NCI-H146 (cell line): ENCODE data around the gene PKD1L1.
"Not testable (repeated sequence)": the region's sequence is repeated elsewhere in the genome, so short reads cannot be mapped to it uniquely, and the experiment has no call there.

Experiments
- DNase-seq: peaks from one replicate; lab custom pipeline; 2025; lab: John Stamatoyannopoulos, UW

The PKD1L1 gene

DNA sequence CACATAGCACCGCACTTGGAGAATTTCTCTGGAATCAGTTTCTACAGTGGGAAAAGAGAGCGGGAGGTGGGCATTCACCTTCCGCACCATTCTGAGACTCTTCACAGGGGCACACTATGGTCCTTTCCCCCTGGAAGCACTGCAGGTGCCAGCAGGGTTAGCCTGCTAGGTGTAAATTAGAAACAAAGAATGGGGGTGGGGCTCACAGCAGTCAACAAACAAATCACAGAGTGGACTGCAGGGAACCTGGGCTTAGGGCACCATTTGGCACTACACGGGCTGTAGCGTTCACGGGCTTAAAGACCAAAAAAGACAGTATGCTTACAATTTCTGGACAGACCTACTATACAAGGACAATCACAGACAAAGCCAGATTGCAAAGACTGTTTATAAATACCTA lies 8.0 kb upstream of the PKD1L1 start:
- DNase-seq, result no peak

DNA sequence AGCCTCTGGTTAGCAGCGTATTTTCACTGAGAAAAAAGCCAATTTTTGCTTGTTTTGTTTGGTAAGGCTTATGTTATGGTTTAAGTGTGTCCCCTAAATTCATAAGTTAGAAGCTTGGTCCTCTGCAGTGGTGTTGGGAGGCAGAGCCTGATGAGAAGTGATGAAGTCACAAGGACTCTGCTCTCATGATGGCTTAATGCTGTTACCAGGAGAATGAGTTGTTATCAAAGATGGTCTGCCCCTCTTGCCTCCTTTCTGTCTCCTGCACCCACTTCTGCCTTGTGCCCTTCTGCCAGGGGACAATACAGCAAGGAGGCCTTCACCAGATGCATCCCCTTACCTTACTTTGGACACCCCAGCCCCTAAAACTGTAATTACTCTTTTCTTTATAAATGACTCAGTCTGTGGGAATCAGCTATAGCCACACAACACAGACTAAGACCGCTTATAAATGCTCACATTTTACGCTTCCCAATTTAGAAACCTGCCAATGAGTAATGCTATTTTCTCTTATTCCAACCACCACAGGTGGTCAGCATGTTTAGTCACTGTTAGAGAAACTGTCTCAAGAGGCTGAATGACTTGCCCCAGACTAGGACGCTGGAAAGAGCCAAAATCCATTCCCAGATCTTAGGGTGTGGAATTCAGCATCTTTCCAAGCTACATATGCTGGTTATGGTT lies 6.1 kb upstream of the PKD1L1 start:
- no peak for DNase-seq

DNA sequence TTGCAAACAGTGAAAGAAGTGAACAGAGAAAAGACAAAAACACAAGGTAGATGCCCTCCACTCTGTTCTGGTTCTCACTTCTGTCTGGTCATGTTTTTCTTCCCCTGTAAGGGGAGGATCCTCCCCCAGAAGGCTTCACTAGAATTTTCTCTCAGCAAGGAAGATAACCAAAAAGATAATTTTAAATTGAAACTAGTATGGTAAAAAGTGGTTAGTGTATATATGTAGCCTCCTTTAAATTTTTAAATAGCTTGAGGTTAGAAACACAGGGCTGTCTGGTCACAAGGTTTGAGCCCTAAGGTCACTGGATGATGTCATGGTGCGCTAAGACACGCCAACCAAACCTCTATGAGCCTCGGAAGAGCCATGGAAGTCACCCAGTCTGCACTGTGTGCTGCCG lies 5.6 kb upstream of the PKD1L1 start:
- DNase-seq, result no peak

DNA sequence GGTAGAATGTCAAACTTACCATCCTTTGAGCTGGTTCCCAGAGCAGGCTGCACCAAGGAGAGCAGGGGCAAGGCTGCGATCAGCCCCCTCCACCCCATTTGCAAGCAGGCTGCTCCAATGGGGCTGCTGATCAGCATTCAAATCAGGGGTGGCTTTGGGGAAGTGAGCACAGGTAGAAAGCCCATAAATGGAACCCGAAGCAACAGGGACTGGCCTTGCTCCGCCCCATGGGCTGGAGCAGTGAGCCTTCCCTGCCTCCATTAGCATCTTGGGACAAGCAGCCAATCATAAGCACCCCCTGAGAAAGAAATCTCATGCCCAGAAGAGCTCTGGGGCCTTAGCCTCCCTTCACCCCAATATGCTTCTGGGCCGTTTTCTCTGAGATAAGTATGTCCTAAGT lies 4.0 kb upstream of the PKD1L1 start:
- DNase-seq, result no peak

DNA sequence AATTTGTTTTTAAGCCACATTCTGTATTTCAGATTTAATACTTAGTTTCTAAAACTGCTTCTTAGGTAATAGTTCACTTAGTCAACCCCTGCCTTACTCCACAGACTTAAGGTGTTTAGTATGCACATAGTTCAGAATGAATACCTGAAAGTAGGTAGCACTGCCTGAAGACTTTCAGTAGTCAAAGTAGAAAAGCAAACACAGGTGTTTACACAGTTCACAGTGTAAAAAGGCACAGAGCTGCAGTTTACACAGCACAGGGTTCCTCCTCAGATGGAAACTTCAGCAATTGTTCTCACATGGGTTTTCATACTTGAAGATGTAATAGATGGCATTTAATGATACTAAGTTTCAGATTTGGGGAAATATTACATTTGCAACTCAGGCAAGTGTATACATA lies 3.1 kb upstream of the PKD1L1 start:
- DNase-seq, result peak; percentile 52

DNA sequence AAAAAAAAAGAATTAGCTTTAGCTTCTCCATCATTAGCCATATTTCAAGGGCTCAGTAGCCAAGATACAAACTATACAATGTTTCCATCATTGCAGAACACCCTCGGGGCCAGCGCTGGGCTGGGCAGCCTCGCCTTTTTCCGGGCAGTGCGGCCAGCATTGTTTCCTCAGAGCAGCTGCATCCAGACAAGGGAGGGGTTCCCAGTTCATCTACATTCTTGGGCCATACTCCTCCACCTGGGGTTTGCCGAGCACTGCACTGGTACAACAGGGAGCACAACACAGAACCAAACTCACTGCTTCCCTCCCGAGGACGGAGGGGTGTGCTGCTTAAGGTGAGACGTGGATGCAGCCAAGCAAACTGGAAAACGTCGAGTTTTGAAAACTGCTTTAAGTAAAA lies 2.4 kb upstream of the PKD1L1 start:
- peak; percentile 72 for DNase-seq

DNA sequence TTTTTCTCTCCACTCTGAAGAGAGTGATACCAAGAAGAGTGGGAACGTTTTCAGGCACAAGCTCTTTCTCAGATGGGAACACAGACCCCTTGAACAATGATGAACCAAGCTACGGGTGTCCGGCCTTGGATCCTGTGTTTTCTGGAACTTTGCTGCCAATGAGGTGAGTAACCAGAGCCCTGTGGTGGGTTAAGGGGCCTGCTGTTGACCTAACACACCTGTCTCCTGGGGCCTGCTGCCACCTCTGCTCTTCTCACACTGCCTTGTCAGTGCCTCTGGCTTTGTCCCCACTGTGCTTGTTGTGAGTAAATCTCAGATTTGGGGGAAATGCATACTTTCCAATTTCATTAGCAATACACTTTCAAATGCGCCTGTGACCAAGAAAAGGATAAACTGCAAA lies 1.4 kb upstream of the PKD1L1 start:
- no peak for DNase-seq

DNA sequence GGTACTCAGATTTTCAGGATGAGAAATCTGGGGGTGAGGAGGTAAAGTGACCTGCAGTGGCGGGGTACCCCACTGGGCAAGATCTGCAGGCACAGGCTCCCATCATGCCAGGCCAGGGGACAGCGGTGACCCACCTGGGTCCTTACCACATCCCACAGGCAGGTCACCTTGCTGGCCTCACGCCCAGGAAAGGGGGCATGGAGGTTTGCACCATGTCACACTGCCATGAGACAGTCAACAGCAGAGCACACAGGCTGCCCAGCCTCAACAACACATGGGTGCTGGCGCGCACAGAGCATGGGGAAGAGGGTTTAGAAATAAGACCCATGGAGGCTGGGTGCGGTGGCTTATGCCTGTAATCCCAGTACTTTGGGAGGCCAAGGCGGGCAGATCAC lies 914 bp downstream of the PKD1L1 start:
- no peak for DNase-seq

DNA sequence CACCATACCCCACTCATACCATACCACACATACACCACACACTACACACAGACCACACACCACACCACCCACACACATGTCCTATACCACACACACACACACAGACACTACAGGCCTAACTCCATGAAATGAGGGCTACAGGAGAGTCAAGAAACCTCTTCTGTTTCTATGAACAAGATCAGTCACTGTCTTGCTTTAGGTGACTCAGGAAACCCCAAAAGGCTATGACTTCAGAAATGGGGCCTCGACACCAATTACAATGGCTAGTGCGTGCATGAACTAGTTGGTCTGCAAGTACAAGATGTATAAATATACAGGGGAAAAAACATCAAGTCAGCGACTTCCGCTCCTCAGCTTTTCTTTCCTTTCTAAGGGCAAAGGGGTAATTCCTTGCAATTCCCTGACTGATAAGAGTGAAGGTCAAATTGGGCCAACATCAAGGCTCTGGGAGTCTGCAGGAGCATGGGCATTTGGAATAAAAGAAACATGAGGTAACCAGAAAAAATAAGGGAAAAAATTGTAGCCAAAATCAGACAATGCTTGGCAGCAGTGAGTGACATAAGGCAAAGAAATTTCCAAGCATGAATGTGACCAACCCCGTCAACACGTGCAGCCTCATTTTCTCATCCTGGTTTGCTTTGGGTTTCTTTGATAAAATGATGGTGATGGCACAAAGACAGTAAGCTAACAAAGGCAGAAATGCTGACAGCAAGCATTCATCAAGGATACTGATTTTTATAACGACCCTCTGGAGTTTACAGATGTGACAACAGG lies 1.5 kb downstream of the PKD1L1 start:
- DNase-seq, result no peak

DNA sequence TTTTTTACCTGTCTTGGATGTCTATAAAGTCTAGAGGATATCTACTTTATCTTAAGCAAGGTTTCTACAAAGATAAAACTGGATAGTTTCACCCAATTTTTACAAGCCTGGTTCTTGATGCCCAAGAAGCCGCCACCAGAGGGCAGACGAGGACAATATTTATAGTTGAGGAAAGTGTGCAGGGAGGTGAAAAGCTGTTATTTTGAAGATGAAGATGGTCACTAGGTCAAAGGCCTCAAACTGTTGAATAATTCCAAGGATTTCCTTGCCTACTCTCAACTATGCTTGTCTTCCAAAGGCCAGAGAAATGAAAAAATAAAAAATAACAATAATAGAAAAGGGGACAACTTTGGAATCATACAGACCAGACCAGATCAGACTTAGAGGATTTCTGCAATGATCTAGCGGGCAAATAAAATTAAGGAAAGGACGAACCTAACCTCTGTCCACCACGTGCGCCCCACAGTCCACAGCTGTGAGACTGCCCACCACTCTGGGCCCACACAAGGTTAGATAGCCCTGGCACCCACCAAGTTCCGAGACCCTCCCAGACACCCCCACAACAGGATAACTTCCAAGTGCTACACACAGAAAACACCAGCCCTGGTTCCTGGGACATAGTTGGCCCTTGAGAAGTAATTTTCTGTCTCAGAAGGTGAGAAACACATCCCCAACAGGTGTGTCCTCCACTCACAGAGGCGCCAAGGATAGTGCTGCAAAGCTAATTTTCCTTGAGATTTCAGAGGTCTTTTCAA lies 2.8 kb downstream of the PKD1L1 start:
- DNase-seq, result peak; percentile 57

DNA sequence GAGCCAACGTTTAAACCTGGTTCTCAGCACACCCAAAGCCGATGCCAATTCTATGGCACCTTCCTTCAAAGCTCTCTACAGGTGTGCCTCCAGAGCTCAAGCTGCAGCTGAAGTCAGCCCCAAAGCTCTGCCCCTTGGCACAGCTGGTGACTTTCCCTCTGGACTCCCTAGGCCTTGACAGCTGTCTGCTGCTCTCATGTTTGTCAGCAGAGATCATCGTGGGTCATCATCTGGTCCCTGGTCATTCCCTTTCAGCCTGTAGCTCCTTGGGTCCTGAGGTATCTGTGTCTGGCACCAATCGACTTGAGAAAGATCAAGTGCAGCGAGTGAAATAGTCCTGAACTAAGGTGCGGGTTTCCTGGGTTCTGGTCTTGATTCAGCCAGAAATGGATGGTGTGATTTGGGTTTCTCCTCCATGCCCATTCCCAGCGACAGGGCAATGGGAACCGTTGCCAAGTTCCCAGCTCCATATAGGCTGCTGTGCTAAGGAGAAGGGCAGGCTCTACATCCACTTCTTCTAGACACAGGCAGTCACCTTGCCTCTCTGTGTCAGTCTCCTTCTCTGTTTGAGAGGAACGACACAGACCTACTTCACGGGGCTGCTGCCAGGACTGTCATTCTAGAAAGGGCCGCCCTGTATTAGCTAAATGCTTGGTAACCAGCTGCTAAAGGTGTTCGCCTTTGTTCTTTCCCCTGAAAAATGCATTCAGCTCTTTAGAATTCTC lies 3.6 kb downstream of the PKD1L1 start:
- DNase-seq, result no peak

DNA sequence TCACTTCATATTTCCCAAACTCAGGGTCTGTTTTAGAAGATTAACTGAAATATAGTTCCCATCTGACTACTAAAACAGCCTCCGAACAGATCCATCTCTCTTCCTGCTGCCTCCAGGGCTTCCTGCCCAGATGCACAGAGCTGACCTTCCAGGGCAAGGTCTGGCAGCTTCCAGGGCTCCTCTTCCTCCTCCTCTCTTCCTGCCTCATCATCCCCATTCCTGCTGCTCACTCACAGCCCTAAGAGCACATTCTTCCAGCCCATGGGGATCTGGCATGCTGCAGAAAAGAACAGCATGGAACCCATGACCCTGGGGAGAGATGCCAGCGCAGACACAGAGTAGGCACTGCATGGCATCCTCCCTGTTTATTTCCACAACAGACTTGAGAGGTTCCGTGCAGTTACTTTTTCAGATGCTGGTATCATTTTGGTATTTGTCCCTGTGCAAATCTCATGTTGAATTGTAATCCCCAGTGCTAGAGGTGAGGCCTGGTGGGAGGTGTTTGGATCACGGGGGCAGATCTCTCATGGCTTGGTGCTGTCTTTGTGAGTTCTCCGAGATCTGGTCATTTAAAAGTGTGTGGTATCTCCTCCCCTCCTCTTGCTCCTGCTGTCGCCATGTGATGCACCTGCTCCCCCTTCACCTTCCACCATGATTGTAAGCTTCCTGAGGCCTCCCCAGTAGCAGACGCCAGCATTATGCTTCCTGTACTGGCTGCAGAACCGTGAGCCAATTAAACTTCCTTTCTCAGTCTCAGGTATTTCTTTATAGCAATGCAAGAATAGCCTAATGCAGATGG lies 4.4 kb downstream of the PKD1L1 start:
- no peak for DNase-seq

DNA sequence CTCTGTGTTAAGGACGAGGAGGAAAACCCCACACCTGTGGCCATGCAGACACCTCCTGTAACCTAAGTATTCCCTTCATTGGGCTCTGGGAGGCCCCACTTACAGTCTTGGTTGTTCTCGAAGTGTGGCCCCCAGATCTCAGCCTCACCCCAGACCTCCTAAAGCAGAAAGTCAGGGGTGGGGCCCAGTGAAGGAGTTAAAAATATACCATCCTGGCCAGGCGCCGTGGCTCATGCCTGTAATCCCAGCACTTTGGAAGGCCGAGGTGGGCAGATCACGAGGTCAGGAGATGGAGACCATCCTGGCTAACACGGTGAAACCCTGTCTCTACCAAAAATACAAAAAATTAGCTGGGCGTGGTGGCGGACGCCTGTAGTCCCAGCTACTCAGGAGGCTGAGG lies 5.6 kb downstream of the PKD1L1 start:
- DNase-seq, result not testable (repeated sequence)

DNA sequence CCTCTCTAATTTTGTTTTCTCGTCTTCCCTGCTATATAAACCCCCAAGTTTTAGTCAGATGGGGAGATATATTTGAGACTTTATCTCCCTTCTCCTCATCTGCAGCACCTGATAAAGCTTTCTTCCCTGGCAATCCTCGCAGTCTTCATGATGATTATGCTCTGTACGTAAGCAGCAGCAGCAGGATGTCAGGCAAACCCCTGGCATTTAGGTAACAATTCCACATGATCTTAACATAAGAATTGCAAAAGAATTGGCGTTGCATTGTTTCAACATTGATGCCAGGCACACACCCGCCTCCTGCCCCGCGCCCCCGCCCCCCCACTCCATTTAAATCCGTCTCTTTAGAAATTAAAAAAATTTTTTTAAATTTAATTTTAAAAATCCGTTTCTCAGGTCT lies 6.1 kb downstream of the PKD1L1 start:
- DNase-seq, result no peak

DNA sequence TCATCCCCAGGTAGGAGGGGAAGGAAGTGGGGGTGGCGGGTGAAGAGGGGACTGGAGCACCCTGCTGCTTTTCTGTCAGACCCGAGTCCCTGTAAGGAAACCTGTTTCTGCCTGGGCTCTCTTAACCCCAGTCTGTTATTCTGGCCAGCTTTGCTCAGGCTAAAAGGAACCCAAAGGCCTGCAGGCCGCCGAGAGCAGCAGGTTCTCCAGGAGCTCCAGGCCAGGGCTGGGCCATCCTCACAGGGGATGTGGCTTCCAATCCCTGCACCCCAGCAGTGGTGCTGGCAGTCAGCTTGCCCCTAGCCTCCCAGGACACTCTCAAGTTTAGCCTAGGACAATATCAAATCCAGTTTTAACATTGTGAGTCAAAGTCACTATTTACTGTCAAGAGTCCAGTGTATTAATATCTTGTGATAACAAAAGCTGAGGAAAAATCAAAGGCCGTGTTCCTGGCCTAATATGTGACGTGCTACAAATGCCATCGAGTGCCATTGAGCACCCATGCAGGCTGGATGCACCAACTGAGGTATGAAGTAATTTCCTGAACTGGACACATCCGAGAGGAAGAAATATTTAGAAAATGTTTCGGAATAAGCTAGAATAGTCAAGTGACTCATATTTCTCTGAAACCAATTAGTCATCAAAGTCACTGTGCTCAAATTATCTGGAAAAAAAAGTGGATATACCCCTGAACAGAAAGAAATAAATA lies 7.0 kb downstream of the PKD1L1 start:
- no peak for DNase-seq

DNA sequence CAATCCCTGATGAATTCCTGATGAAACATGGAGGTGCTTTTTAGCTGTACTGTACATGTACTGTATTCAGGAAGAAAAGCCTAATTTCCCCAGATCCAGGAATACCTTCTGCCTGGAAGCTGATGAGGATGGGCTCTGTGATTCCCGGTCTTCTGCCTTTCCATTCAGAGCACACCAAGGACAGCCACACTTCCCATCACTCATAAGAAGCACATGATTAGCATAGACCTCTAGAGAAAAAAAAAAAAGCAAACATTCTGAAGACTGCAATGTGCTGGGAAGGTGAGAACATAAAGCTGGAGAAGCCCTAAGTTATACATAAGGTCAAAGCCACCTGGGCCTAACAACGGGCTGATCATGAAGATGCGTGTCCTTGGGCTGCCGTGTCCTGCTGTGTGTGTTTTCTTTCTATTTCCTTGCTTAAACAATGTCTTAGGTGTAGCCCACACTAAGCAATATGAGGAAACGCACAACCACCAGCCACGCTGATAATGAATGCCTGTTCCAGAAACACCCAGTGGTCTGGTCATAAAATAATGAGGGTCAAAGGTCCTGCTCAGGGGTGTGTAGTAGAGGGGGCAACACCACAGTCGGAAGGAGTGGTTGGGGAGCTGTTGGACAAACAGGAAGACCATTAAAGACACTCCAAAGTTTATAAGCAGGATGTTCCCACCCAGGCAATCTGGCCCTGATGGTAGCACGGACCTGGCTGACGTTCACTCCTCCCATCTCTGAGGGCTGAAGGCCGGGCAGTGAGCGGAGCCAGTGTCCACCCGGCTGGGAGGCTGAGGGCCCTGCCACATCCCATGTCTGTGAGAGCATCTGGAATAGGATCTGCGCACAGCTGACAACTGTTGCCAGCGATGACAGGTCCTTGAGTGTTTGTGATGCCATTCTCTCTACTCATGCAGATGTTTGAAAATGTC lies 7.9 kb downstream of the PKD1L1 start:
- DNase-seq, result no peak

DNA sequence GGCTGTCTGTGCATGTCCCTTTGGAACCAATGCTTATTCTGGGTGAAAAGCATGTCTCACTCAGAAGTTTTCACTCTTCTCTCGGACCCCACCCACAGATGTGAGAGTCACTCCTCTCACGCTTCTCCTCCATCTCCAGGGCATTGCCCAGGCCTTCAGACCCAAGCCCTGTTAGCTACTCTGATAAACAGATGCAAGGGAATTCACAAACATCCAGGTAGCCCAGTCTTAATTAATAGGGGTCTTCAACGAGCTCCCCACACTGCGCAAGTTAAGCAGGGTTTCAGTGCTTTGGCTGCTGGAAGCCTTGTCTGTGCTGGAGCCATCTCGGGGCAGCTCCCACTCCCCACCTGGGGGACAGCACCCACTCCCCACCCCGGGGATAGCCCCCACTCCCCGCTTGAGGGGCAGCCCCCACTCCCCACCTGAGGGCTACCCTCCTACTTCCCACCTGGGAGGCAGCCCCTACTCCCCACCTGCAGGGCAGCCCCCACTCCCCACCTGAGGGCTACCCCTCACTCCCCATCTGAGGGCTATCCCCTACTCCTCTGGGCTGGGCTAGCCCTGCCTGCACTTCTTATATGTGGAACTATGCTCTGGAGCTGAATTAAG lies 8.7 kb downstream of the PKD1L1 start:
- DNase-seq, result no peak

DNA sequence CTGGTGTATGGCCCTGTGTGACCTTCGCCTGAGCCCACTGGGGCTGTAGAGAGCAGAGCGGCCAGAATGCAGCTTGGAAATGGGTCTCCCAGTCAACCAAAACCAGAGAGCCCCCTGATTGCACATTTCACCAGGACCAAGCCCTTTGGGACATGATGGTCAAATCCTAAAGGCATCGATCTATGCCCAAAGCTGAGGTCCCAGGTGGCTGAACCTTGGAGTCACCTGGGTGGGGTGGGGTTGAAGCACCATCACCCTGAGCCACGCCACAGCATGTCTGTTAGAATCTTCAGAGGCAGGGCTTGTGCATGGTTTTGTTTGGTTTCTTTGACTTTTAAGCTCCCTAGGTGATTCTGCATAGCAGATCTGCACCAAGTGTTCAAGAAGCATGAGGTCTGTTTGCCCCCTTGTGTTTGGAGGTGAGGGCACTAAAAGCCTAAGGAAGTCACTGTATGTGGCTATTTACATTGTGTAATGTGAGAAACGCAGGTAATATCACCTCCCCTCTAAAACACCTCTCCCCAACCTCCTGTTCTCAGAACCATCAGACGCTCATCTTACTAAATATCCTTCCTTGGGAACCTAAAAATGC lies 9.6 kb downstream of the PKD1L1 start:
- no peak for DNase-seq
